ENCODE data around the gene NAALADL1. TPM values are rescaled to one million over a fixed set of nuclear protein-coding genes. Genes with fewer than 3 reads are reported as not detected.

The NAALADL1 gene
- total RNA-seq, 2 donors from 2014 or later: 2.2 to 4.5 TPM

DNA sequence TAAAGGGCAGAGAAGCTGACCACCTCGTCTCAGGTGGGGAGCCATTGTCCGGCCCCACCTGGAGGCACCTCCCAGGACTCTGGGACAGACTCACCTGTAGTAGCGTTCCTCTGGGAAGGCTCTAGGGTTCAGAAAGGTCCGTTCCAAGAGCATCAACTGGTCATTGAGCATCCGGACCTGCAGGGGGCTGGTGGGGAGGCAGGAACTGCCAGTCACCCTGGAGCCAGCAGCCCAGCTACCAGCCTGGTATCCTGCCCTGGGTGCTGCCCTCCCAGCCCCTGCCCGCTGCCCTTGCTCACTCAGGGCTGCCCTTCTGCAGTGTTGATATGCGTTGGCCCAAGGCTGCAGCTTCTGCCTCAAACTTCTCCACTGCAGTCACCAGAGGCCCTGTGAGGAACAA lies 12.6 kb downstream of the NAALADL1 start:
- no peaks in the 10 kb centered on the region for H3K9me3 ChIP-seq (ENCODE audit: control insufficient read depth, low read length)
- TF ChIP-seq CTCF (conservative IDR thresholded peaks at IDR 0.05): peak; percentile 16
- no peaks in the 10 kb centered on the region for H3K27me3 ChIP-seq (ENCODE audit: control insufficient read depth, insufficient read depth, low read length, poor library complexity, severe bottlenecking)
- no peak overlapping the region for H3K9ac ChIP-seq (ENCODE audit: extremely low read depth, low read length, poor library complexity, severe bottlenecking)
- H3K27ac ChIP-seq (ENCODE audit: low read depth, low read length): no peak overlapping the region
- Mint-ChIP-seq H3K27me3 (ENCODE audit: insufficient read depth) (peaks cover 9% of the 10 kb centered on the region), H3K4me3 (no peak overlapping the region), H3K9me3 (no peaks in the 10 kb centered on the region), H3K27ac (no peak overlapping the region), H3K4me1 (peaks cover 4% of the 10 kb centered on the region), H3K36me3 (ENCODE audit: low read depth) (peaks cover 10% of the 10 kb centered on the region)
- no peak for DNase-seq
- WGBS, 2 experiments (ENCODE audit: insufficient coverage in 1 of 2, insufficient read length in 1 of 2): 90 to 95% methylated on average over 5 to 7 of the region's 7 CpGs
- H3K4me1 ChIP-seq (ENCODE audit: control insufficient read depth, insufficient read depth, low read length): no peaks in the 10 kb centered on the region
- H3K4me3 ChIP-seq (ENCODE audit: low read length): no peak overlapping the region
- H3K36me3 ChIP-seq (ENCODE audit: control insufficient read depth, insufficient read depth, low read length): peaks cover 7% of the 10 kb centered on the region

GRCh38 chr11:65045061-65045460 lies 13.3 kb downstream of the NAALADL1 start:
- H3K9me3 ChIP-seq (ENCODE audit: control insufficient read depth, low read length): no peaks in the 10 kb centered on the region
- no peak for TF ChIP-seq CTCF (conservative IDR thresholded peaks at IDR 0.05)
- H3K36me3 ChIP-seq (ENCODE audit: control insufficient read depth, insufficient read depth, low read length): peaks cover 7% of the 10 kb centered on the region
- H3K9ac ChIP-seq (ENCODE audit: extremely low read depth, low read length, poor library complexity, severe bottlenecking): no peak overlapping the region
- Mint-ChIP-seq H3K9me3 (no peaks in the 10 kb centered on the region), H3K4me3 (no peak overlapping the region), H3K36me3 (ENCODE audit: low read depth) (peaks cover 10% of the 10 kb centered on the region), H3K27me3 (ENCODE audit: insufficient read depth) (peaks cover 9% of the 10 kb centered on the region), H3K27ac (no peak overlapping the region), H3K4me1 (peaks cover 6% of the 10 kb centered on the region)
- H3K4me1 ChIP-seq (ENCODE audit: control insufficient read depth, insufficient read depth, low read length): no peaks in the 10 kb centered on the region
- 87 to 98% methylated on average over 5 of the region's 5 CpGs for WGBS, 2 experiments (ENCODE audit: insufficient coverage in 1 of 2, insufficient read length in 1 of 2)
- no peak overlapping the region for H3K4me3 ChIP-seq (ENCODE audit: low read length)
- no peak overlapping the region for H3K27ac ChIP-seq (ENCODE audit: low read depth, low read length)
- no peak for DNase-seq
- no peaks in the 10 kb centered on the region for H3K27me3 ChIP-seq (ENCODE audit: control insufficient read depth, insufficient read depth, low read length, poor library complexity, severe bottlenecking)

DNA sequence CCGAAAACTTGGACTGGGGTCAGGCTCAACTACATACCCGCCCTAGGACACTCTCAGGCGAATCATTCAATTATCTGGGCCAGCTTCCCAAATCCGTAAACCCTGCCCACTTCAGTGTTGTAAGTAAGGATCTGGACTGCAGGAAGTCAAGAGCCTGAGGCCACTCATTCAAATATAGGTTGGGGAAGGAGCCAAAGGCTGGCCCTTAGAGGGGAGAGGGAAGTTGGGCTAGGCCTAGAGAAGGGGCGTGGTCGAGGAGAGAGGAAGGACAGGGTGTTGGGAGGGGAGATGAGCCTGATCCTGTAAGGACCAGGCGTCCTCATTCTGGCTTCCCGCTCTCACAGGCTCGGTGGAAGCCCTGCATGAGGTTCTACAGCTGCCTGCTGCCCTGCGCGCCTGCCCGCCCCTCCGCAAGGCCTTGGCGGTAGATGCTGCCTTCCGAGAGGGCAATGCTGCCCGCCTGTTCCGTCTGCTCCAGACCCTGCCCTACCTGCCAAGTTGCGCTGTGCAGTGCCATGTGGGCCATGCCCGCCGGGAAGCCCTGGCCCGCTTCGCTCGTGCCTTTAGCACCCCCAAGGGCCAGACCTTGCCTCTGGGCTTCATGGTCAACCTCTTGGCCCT lies 14.4 kb downstream of the NAALADL1 start:
- 95 to 97% methylated on average over 22 to 23 of the region's 23 CpGs for WGBS, 2 experiments (ENCODE audit: insufficient coverage in 1 of 2, insufficient read length in 1 of 2)
- Mint-ChIP-seq H3K9me3 (no peaks in the 10 kb centered on the region), H3K4me1 (peaks cover 6% of the 10 kb centered on the region), H3K4me3 (no peak overlapping the region), H3K27me3 (ENCODE audit: insufficient read depth) (peaks cover 9% of the 10 kb centered on the region), H3K36me3 (ENCODE audit: low read depth) (peaks cover 10% of the 10 kb centered on the region), H3K27ac (no peak overlapping the region)
- Histone ChIP-seq H3K27me3 (ENCODE audit: control insufficient read depth, insufficient read depth, low read length, poor library complexity, severe bottlenecking) (no peaks in the 10 kb centered on the region), H3K9ac (ENCODE audit: extremely low read depth, low read length, poor library complexity, severe bottlenecking) (no peak overlapping the region), H3K9me3 (ENCODE audit: control insufficient read depth, low read length) (no peaks in the 10 kb centered on the region), H3K36me3 (ENCODE audit: control insufficient read depth, insufficient read depth, low read length) (peaks cover 7% of the 10 kb centered on the region), H3K27ac (ENCODE audit: low read depth, low read length) (no peak overlapping the region), H3K4me3 (ENCODE audit: low read length) (no peak overlapping the region), H3K4me1 (ENCODE audit: control insufficient read depth, insufficient read depth, low read length) (no peaks in the 10 kb centered on the region)
- DNase-seq: no peak
- no peak for TF ChIP-seq CTCF (conservative IDR thresholded peaks at IDR 0.05)

All from endodermal cell (in vitro differentiated cells).